ENCODE data around the gene SOX13.

DNA sequence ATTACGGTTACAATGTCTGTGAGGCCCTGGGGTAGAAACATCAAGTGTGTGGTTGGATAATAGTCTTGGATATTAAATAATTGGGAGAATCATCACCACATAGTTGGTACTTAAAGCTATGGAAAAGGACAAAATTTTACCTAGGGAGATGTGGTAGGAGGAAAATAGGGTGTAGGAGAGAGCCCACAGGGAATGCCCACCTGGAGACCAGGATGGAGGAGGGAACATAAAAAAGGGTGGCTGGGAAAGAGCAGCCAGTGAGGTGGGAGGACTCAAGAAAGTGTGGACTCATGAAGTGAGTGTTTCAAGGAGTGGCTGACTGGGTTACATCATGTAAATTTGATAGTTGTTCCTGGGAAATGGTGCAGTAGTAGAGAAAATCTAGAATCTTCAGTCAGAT is 3.0 kb upstream of the SOX13 start:
- TF ChIP-seq, protein P1, sequence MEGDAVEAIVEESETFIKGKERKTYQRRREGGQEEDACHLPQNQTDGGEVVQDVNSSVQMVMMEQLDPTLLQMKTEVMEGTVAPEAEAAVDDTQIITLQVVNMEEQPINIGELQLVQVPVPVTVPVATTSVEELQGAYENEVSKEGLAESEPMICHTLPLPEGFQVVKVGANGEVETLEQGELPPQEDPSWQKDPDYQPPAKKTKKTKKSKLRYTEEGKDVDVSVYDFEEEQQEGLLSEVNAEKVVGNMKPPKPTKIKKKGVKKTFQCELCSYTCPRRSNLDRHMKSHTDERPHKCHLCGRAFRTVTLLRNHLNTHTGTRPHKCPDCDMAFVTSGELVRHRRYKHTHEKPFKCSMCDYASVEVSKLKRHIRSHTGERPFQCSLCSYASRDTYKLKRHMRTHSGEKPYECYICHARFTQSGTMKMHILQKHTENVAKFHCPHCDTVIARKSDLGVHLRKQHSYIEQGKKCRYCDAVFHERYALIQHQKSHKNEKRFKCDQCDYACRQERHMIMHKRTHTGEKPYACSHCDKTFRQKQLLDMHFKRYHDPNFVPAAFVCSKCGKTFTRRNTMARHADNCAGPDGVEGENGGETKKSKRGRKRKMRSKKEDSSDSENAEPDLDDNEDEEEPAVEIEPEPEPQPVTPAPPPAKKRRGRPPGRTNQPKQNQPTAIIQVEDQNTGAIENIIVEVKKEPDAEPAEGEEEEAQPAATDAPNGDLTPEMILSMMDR (IDR thresholded peaks at IDR 0.05) = no peak
- TF ChIP-seq POLR2A (IDR thresholded peaks at IDR 0.05) (no peak), POLR2AphosphoS5 (IDR thresholded peaks at IDR 0.05) (no peak)

Data from transverse colon (tissue), 4 donors.